SU-DHL-6 (cell line): ENCODE data around the gene GPRC5D.

Experiments
- H2AFZ ChIP-seq: fragments of 200-600 bp; sonication (generic); 2 replicates; pipeline ENCODE4 v1.6.1; 2014; ENCODE audit warnings: low read depth, mild to moderate bottlenecking, moderate library complexity, mixed read lengths, antibody characterized with exemption, low read length; ENCODE audit not compliant: severe bottlenecking
- H3F3A ChIP-seq: fragments of 200-600 bp; shearing (Covaris generic); 2 replicates; pipeline ENCODE4 v1.6.0; 2016; ENCODE audit warnings: antibody characterized with exemption, mild to moderate bottlenecking; ENCODE audit not compliant: insufficient read depth
- H3K27ac ChIP-seq: fragments of 200-600 bp; sonication (generic); 2 replicates; pipeline ENCODE4 v1.5.1; 2016; ENCODE audit warnings: low read depth, mild to moderate bottlenecking, low read length, moderate library complexity, mixed read lengths
- H3K27me3 ChIP-seq: fragments of 200-600 bp; sonication (generic), shearing (Covaris generic); 2 replicates; pipeline ENCODE4 v1.6.0; 2014; ENCODE audit warnings: mild to moderate bottlenecking, low read length
- H3K36me3 ChIP-seq: fragments of 200-600 bp; sonication (generic); 2 replicates; pipeline ENCODE4 v1.6.1; 2014; ENCODE audit warnings: mild to moderate bottlenecking, low read length, mixed read lengths
- H3K4me2 ChIP-seq: fragments of 300-600, 200-600 bp; shearing (Covaris generic), sonication (generic); 2 replicates; pipeline ENCODE4 v1.6.0; 2014; ENCODE audit warnings: low read length, low read depth, mild to moderate bottlenecking; ENCODE audit not compliant: poor library complexity, severe bottlenecking
- H3K4me3 ChIP-seq: fragments of 200-600 bp; sonication (generic); 2 replicates; pipeline ENCODE4 v1.5.1; 2014; ENCODE audit warnings: antibody characterized with exemption, low read length, mild to moderate bottlenecking, mixed read lengths; ENCODE audit not compliant: insufficient read depth, poor library complexity, severe bottlenecking
- H3K79me2 ChIP-seq: fragments of 200-600 bp; sonication (generic); 2 replicates; pipeline ENCODE4 v1.6.1; 2014; ENCODE audit warnings: mild to moderate bottlenecking, low read length, moderate library complexity; ENCODE audit not compliant: insufficient read depth
- H3K9ac ChIP-seq: fragments of 200-600 bp; sonication (generic); 2 replicates; pipeline ENCODE4 v1.7.0; 2014; ENCODE audit warnings: mild to moderate bottlenecking, low read length
- H3K9me2 ChIP-seq: fragments of 200-600 bp; sonication (generic); replicated peaks from 2 replicates; pipeline ENCODE4 v1.6.1; 2014; ENCODE audit warnings: low read length; ENCODE audit not compliant: insufficient read depth
- H3K9me3 ChIP-seq: fragments of 200-600 bp; sonication (generic); 2 replicates; pipeline ENCODE4 v1.6.1; 2014; ENCODE audit warnings: low read length, mixed read lengths; ENCODE audit not compliant: insufficient read depth
- H4K20me1 ChIP-seq: fragments of 200-600 bp; sonication (generic); 2 replicates; pipeline ENCODE4 v1.6.1; 2014; ENCODE audit warnings: low read depth, mild to moderate bottlenecking, antibody characterized with exemption, low read length, moderate library complexity, mixed read lengths
- EZH2phosphoT487 ChIP-seq: fragments of 200-600 bp; sonication (generic), shearing (Covaris generic); conservative IDR thresholded peaks from 2 replicates; pipeline ENCODE4 v1.6.1; 2018; ENCODE audit warnings: mild to moderate bottlenecking, antibody characterized with exemption, low read length, moderate library complexity, mixed read lengths
- TF ChIP-seq, protein P1 (sequence below): fragments of 200-600 bp; sonication (generic); IDR thresholded peaks from one replicate; pipeline ENCODE4 v1.5.1; 2017; ENCODE audit warnings: antibody characterized with exemption, mild to moderate bottlenecking, low read length, moderate library complexity; ENCODE audit not compliant: insufficient read depth, poor library complexity, severe bottlenecking

The GPRC5D gene

DNA sequence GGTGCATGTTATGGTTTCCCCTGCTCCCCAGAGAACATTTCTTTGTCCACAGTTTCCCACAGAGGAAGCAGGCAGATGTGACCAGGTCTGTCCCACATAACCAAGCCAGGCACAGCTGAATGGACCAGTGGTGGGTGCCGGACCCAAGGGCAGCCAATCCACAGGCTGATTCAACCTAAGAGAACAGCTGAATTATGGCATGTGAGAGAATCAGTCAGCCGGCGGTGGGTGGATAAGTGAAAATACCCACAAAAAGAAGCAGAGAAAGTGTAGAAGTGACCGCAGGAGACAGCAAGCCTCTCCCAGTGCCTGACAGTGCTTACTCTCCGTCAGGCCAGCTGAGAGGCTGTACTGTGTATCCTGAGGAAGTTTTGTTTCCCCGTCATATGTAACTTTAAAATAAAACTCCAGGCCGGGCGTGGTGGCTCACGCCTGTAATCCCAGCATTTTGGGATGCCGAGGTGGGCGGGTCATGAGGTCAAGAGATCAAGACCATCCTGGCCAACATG is 14.9 kb downstream of the GPRC5D start:
- no peaks in the 10 kb centered on the region for H3K9me3 ChIP-seq
- H2AFZ ChIP-seq = no peak overlapping the region
- H3K4me3 ChIP-seq = no peak overlapping the region
- no peaks in the 10 kb centered on the region for H3F3A ChIP-seq
- no peak for TF ChIP-seq EZH2phosphoT487
- TF ChIP-seq, protein P1, sequence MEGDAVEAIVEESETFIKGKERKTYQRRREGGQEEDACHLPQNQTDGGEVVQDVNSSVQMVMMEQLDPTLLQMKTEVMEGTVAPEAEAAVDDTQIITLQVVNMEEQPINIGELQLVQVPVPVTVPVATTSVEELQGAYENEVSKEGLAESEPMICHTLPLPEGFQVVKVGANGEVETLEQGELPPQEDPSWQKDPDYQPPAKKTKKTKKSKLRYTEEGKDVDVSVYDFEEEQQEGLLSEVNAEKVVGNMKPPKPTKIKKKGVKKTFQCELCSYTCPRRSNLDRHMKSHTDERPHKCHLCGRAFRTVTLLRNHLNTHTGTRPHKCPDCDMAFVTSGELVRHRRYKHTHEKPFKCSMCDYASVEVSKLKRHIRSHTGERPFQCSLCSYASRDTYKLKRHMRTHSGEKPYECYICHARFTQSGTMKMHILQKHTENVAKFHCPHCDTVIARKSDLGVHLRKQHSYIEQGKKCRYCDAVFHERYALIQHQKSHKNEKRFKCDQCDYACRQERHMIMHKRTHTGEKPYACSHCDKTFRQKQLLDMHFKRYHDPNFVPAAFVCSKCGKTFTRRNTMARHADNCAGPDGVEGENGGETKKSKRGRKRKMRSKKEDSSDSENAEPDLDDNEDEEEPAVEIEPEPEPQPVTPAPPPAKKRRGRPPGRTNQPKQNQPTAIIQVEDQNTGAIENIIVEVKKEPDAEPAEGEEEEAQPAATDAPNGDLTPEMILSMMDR = no peak
- no peaks in the 10 kb centered on the region for H3K79me2 ChIP-seq
- H3K4me2 ChIP-seq = no peak overlapping the region
- no peak overlapping the region for H3K9ac ChIP-seq
- H4K20me1 ChIP-seq = no peaks in the 10 kb centered on the region
- H3K9me2 ChIP-seq = no peaks in the 10 kb centered on the region
- no peaks in the 10 kb centered on the region for H3K36me3 ChIP-seq
- H3K27ac ChIP-seq = no peak overlapping the region
- H3K27me3 ChIP-seq = no peaks in the 10 kb centered on the region

DNA sequence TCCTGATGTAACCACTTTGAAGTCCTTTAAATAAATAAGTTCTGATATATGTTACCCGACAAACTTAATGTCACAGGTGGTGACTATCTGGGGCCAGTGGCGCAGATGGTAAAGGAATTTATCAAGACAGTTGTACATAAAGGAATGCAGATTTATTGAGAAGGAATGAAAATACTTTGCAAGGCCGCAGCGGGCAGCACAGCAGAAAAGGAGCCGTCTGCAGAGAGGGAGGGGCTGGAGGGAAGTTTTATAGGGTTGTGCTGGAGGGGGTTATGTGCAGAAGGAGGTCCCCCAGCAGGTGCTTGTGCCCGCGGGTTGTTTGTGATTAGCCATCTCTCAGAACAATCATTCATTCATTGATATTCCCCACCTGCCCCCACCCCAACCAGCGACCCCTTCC is 17.4 kb downstream of the GPRC5D start:
- Histone ChIP-seq H3K9ac (no peak overlapping the region), H3K27me3 (no peaks in the 10 kb centered on the region), H3K4me3 (no peak overlapping the region), H3K9me3 (no peaks in the 10 kb centered on the region), H3F3A (no peaks in the 10 kb centered on the region), H4K20me1 (no peaks in the 10 kb centered on the region), H3K79me2 (no peaks in the 10 kb centered on the region), H2AFZ (no peak overlapping the region), H3K4me2 (no peak overlapping the region), H3K27ac (no peak overlapping the region), H3K9me2 (no peaks in the 10 kb centered on the region), H3K36me3 (no peaks in the 10 kb centered on the region)
- TF ChIP-seq, protein P1 = no peak
- no peak for TF ChIP-seq EZH2phosphoT487

DNA sequence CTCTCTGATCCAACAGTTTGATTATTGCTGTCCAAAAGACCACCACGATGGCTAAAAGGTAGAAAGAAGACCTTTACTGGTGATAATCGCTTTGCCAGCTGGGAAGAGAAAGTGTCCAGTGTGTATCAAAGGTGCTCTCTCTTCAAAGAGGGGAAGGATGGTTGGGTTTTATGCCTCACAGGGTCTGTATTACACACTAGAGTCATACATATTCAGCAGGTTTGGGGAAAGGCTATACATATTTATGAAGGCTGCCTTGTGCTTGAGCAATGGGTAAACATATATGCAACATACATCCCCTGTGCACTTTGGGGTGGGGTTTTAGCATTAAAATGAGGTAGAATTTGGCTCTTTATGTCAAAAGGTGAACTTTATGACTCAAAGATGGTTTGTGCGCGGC is 18.2 kb downstream of the GPRC5D start:
- Histone ChIP-seq H3K9ac (no peak overlapping the region), H3K9me3 (no peaks in the 10 kb centered on the region), H3K36me3 (no peaks in the 10 kb centered on the region), H4K20me1 (no peaks in the 10 kb centered on the region), H3K27me3 (no peaks in the 10 kb centered on the region), H3K9me2 (no peaks in the 10 kb centered on the region), H3K4me2 (no peak overlapping the region), H3K4me3 (no peak overlapping the region), H3K79me2 (no peaks in the 10 kb centered on the region), H2AFZ (no peak overlapping the region), H3K27ac (no peak overlapping the region), H3F3A (no peaks in the 10 kb centered on the region)
- TF ChIP-seq, protein P1 = no peak
- TF ChIP-seq EZH2phosphoT487 = no peak
